Liver (tissue), 9 donors: Measurements from ENCODE around the gene PTPRQ. TPM values are rescaled to one million over a fixed set of nuclear protein-coding genes. Genes with fewer than 3 reads are reported as not detected.

ENCODE experiments used
- DNase-seq: peaks from one replicate; pipeline ENCODE4 v3.0.0-alpha.2; 2017; ENCODE audit warnings: low spot score
- H3K27ac ChIP-seq, 2 donors: one replicate each; pipeline ENCODE4 v1.7.0; 2013; ENCODE audit warnings: inconsistent platforms in 2 of 2, low read length in 2 of 2, control low read depth in 1 of 2, low read depth in 1 of 2, mild to moderate bottlenecking in 1 of 2
- H3K27me3 ChIP-seq, 4 donors: one replicate each; pipeline versions ENCODE4 v1.6.1 to v1.7.0; 2013; ENCODE audit warnings: low read length in 3 of 4, inconsistent platforms in 1 of 4, mild to moderate bottlenecking in 1 of 4, moderate library complexity in 1 of 4; ENCODE audit not compliant: control insufficient read depth in 4 of 4, insufficient read depth in 4 of 4
- H3K36me3 ChIP-seq, 4 donors: one replicate each; pipeline versions ENCODE4 v1.6.1 to v1.7.0; 2013; ENCODE audit warnings: low read length in 3 of 4, mild to moderate bottlenecking in 3 of 4, low read depth in 1 of 4, moderate library complexity in 1 of 4; ENCODE audit not compliant: control insufficient read depth in 4 of 4, insufficient read depth in 3 of 4
- H3K4me1 ChIP-seq, 4 donors: one replicate each; pipeline versions ENCODE4 v1.6.1 to v1.7.0; 2013; ENCODE audit warnings: low read length in 3 of 4, mild to moderate bottlenecking in 3 of 4, moderate library complexity in 1 of 4; ENCODE audit not compliant: control insufficient read depth in 4 of 4, insufficient read depth in 4 of 4
- H3K4me3 ChIP-seq, 3 donors: one replicate each; pipeline versions ENCODE4 v1.6.1 to v1.7.0; 2013; ENCODE audit warnings: low read length in 3 of 3, control low read depth in 1 of 3, low read depth in 1 of 3, mild to moderate bottlenecking in 1 of 3
- H3K9ac ChIP-seq, 2 donors: one replicate each; pipeline ENCODE4 v1.7.0; 2013; ENCODE audit warnings: low read length in 2 of 2, mild to moderate bottlenecking in 2 of 2, moderate library complexity in 2 of 2, control low read depth in 1 of 2, low read depth in 1 of 2
- H3K9me3 ChIP-seq, 4 donors: one replicate each; pipeline versions ENCODE4 v1.6.1 to v1.7.0; 2013; ENCODE audit warnings: low read length in 3 of 4; ENCODE audit not compliant: control insufficient read depth in 4 of 4
- EGR1 ChIP-seq, 2 donors: IDR thresholded peaks; 2 replicates each; pipeline ENCODE4 v1.6.1; 2016 to 2018; ENCODE audit warnings: antibody characterized with exemption in 2 of 2, low read depth in 2 of 2
- FOXA1 ChIP-seq: IDR thresholded peaks from 2 replicates; pipeline ENCODE4 v1.6.1; 2016; ENCODE audit warnings: antibody characterized with exemption
- FOXA2 ChIP-seq: IDR thresholded peaks from 2 replicates; pipeline ENCODE4 v1.6.1; 2016; ENCODE audit warnings: antibody characterized with exemption
- GABPA ChIP-seq, 2 donors: IDR thresholded peaks in 1 of 2; conservative IDR thresholded peaks in 1 of 2; 2 replicates each; pipeline ENCODE4 v1.6.1; 2016; ENCODE audit warnings: antibody characterized with exemption in 2 of 2, mild to moderate bottlenecking in 1 of 2, moderate library complexity in 1 of 2
- HNF4A ChIP-seq, 2 donors: conservative IDR thresholded peaks; 2 replicates each; pipeline ENCODE4 v1.6.1; 2016; ENCODE audit warnings: antibody characterized with exemption in 2 of 2, mild to moderate bottlenecking in 2 of 2
- HNF4G ChIP-seq: IDR thresholded peaks from 2 replicates; pipeline ENCODE4 v1.6.1; 2016; ENCODE audit warnings: antibody characterized with exemption
- JUND ChIP-seq, 2 donors: IDR thresholded peaks; 2 replicates each; pipeline ENCODE4 v1.6.1; 2016; ENCODE audit warnings: antibody characterized with exemption in 2 of 2
- NR2F2 ChIP-seq: IDR thresholded peaks from 2 replicates; pipeline ENCODE4 v1.6.1; 2016; ENCODE audit warnings: antibody characterized with exemption
- RAD21 ChIP-seq, 2 donors: IDR thresholded peaks; 2 replicates each; pipeline ENCODE4 v1.6.1; 2016; ENCODE audit warnings: antibody characterized with exemption in 2 of 2, mild to moderate bottlenecking in 2 of 2
- RXRA ChIP-seq, 2 donors: IDR thresholded peaks; 2 replicates each; pipeline ENCODE4 v1.6.1; 2017 to 2018; ENCODE audit warnings: antibody characterized with exemption in 2 of 2, mild to moderate bottlenecking in 1 of 2
- SP1 ChIP-seq: IDR thresholded peaks from 2 replicates; pipeline ENCODE4 v1.6.1; 2018; ENCODE audit warnings: antibody characterized with exemption, mild to moderate bottlenecking
- TAF1 ChIP-seq: conservative IDR thresholded peaks from 2 replicates; pipeline ENCODE4 v1.6.1; 2016; ENCODE audit warnings: antibody characterized with exemption, mild to moderate bottlenecking
- YY1 ChIP-seq: IDR thresholded peaks from 2 replicates; pipeline ENCODE4 v1.6.1; 2016; ENCODE audit warnings: antibody characterized with exemption, mild to moderate bottlenecking
- polyA plus RNA-seq, 2 donors: library from polyadenylated mRNA; stranded (reverse) in 1 of 2; unstranded in 1 of 2; fragments of 200-250 nt in 1 of 2; fragments of >200 nt in 1 of 2; fragmentation: Nextera tagmentation in 1 of 2; extraction: Ambion mirVana in 1 of 2; gene quantifications; one replicate each; pipeline versions ENCODE4 v1.2.1 to v1.2.3, GENCODE V29; 2013 to 2015
- total RNA-seq, 2 donors: library from RNA; depleted of rRNA; stranded (reverse); fragments of >200 nt; gene quantifications; one replicate each; pipeline ENCODE4 v1.2.3, GENCODE V29; 2014
- TF ChIP-seq, protein P1 (sequence below): IDR thresholded peaks from 2 replicates; pipeline ENCODE4 v1.6.1; 2016; ENCODE audit warnings: antibody characterized with exemption
- TF ChIP-seq, protein P2 (sequence below): IDR thresholded peaks from 2 replicates; pipeline ENCODE4 v1.6.1; 2016; ENCODE audit warnings: antibody characterized with exemption
- TF ChIP-seq, protein P3 (sequence below): fragments of 150-350 bp; IDR thresholded peaks from 2 replicates; pipeline ENCODE4 v1.5.1; 2017; ENCODE audit warnings: improper control_type of control experiment, low read depth, low read length; ENCODE audit not compliant: missing input control
- TF ChIP-seq, protein P4 (sequence below): IDR thresholded peaks from 2 replicates; pipeline ENCODE4 v1.6.1; 2016; ENCODE audit warnings: antibody characterized with exemption, mild to moderate bottlenecking
- TF ChIP-seq, protein P5 (sequence below): IDR thresholded peaks from 2 replicates; pipeline ENCODE4 v1.6.1; 2016; ENCODE audit warnings: antibody characterized with exemption
- donor health status: healthy.
- donor health status: healthy.
- donor health status: healthy.
- donor health status: healthy.
- donor health status: healthy.

The PTPRQ gene
- total and polyA plus RNA-seq, 4 donors = 0.02 to 0.08 (median 0.04) TPM

DNA sequence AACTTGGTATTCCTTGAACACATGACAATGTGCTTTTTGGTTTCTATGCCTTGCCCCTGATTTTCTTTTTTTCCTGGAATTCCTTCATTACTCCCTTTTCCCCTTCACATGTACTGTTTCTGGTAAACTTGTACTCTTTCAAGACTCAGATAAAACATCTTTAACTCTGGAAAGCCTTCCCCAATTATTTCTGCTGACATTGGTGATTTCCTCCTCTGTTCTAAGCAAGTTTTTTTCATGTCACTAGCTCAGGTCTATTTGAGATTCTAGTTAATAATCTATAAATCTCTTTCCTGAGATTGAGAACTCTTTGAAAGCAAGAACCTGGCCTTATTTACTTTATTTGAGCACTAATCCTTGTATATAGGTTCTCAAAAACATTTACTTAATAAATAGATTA lies 24.0 kb upstream of the PTPRQ start:
- Histone ChIP-seq H3K9me3 (no peaks in the 10 kb centered on the region), H3K4me3 (no peak overlapping the region), H3K36me3 (no peaks in the 10 kb centered on the region), H3K9ac (no peak overlapping the region), H3K27ac (no peak overlapping the region), H3K4me1 (no peaks in the 10 kb centered on the region), H3K27me3 (no peaks in the 10 kb centered on the region)
- no peak for DNase-seq
- TF ChIP-seq, protein P1, sequence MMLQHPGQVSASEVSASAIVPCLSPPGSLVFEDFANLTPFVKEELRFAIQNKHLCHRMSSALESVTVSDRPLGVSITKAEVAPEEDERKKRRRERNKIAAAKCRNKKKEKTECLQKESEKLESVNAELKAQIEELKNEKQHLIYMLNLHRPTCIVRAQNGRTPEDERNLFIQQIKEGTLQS = no peak
- TF ChIP-seq, protein P2, sequence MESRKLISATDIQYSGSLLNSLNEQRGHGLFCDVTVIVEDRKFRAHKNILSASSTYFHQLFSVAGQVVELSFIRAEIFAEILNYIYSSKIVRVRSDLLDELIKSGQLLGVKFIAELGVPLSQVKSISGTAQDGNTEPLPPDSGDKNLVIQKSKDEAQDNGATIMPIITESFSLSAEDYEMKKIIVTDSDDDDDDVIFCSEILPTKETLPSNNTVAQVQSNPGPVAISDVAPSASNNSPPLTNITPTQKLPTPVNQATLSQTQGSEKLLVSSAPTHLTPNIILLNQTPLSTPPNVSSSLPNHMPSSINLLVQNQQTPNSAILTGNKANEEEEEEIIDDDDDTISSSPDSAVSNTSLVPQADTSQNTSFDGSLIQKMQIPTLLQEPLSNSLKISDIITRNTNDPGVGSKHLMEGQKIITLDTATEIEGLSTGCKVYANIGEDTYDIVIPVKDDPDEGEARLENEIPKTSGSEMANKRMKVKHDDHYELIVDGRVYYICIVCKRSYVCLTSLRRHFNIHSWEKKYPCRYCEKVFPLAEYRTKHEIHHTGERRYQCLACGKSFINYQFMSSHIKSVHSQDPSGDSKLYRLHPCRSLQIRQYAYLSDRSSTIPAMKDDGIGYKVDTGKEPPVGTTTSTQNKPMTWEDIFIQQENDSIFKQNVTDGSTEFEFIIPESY = no peak
- TF ChIP-seq JUND (IDR thresholded peaks at IDR 0.05) (no peak), HNF4G (no peak), NR2F2 (no peak), EGR1 (IDR thresholded peaks at IDR 0.05; ENCODE audit: low read depth in 2 of 2) (no peak), HNF4A (conservative IDR thresholded peaks at IDR 0.05) (no peak), FOXA2 (no peak), FOXA1 (no peak), YY1 (no peak), TAF1 (no peak), RXRA (IDR thresholded peaks at IDR 0.05) (no peak), RAD21 (IDR thresholded peaks at IDR 0.05) (no peak), SP1 (no peak), GABPA (IDR thresholded peaks at IDR 0.05 in 1 of 2, conservative IDR thresholded peaks at IDR 0.05 in 1 of 2) (no peak)
- TF ChIP-seq, protein P3, sequence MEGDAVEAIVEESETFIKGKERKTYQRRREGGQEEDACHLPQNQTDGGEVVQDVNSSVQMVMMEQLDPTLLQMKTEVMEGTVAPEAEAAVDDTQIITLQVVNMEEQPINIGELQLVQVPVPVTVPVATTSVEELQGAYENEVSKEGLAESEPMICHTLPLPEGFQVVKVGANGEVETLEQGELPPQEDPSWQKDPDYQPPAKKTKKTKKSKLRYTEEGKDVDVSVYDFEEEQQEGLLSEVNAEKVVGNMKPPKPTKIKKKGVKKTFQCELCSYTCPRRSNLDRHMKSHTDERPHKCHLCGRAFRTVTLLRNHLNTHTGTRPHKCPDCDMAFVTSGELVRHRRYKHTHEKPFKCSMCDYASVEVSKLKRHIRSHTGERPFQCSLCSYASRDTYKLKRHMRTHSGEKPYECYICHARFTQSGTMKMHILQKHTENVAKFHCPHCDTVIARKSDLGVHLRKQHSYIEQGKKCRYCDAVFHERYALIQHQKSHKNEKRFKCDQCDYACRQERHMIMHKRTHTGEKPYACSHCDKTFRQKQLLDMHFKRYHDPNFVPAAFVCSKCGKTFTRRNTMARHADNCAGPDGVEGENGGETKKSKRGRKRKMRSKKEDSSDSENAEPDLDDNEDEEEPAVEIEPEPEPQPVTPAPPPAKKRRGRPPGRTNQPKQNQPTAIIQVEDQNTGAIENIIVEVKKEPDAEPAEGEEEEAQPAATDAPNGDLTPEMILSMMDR = no peak
- TF ChIP-seq, protein P4, sequence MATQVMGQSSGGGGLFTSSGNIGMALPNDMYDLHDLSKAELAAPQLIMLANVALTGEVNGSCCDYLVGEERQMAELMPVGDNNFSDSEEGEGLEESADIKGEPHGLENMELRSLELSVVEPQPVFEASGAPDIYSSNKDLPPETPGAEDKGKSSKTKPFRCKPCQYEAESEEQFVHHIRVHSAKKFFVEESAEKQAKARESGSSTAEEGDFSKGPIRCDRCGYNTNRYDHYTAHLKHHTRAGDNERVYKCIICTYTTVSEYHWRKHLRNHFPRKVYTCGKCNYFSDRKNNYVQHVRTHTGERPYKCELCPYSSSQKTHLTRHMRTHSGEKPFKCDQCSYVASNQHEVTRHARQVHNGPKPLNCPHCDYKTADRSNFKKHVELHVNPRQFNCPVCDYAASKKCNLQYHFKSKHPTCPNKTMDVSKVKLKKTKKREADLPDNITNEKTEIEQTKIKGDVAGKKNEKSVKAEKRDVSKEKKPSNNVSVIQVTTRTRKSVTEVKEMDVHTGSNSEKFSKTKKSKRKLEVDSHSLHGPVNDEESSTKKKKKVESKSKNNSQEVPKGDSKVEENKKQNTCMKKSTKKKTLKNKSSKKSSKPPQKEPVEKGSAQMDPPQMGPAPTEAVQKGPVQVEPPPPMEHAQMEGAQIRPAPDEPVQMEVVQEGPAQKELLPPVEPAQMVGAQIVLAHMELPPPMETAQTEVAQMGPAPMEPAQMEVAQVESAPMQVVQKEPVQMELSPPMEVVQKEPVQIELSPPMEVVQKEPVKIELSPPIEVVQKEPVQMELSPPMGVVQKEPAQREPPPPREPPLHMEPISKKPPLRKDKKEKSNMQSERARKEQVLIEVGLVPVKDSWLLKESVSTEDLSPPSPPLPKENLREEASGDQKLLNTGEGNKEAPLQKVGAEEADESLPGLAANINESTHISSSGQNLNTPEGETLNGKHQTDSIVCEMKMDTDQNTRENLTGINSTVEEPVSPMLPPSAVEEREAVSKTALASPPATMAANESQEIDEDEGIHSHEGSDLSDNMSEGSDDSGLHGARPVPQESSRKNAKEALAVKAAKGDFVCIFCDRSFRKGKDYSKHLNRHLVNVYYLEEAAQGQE = no peak
- TF ChIP-seq, protein P5, sequence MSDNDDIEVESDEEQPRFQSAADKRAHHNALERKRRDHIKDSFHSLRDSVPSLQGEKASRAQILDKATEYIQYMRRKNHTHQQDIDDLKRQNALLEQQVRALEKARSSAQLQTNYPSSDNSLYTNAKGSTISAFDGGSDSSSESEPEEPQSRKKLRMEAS = no peak
